Measurements from ENCODE around the gene TMEM187.

The TMEM187 gene

GRCh38 chrX:153935326-153935851 lies 37.2 kb upstream of the TMEM187 start:
- DNase-seq, result no peak

DNA sequence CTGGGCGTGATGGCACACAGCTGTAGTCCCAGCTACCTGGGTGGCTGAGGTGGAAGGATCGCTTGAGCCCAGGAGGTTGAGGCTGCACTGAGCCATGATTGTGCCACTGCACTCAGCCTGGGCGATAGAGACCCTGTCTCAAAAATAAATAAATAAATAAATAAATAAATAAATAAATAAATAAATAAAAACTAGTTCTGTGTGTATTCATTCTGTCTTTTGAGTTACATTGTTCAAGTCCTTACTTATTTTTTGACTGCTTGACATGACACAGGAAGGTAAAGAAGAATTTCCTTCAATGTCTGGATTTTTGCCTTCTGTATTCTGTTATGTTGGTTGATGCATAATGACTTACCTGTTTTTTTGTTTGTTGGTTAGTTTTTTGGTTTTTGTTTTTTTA lies 35.5 kb upstream of the TMEM187 start:
- no peak for DNase-seq

DNA sequence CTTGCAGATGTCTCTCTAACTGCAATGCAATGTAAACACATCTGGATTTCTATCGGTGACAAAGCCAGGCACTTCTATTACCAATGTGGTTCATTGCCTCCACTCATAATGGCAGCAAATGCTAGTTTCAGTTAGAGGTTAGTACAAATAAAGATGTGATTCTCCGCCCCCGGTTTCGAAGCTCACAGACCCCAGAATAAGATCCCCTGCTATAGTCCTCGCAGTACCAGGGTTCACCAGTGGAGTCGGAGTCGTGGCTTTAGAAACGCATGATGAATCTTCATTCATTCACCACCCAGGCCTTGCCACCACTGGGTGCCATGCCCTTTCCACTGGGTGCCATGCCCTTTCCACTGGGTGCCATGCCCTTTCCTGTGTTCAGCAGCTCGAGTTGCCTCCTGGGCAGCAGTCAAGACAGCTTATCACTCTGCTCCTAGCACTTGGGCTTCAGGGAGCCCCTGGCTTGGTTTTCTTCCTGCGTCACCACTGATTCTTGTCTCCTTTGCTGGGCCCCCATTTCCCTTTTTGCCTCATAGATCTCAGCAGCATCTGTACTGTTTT lies 34.2 kb upstream of the TMEM187 start:
- DNase-seq, result no peak

DNA sequence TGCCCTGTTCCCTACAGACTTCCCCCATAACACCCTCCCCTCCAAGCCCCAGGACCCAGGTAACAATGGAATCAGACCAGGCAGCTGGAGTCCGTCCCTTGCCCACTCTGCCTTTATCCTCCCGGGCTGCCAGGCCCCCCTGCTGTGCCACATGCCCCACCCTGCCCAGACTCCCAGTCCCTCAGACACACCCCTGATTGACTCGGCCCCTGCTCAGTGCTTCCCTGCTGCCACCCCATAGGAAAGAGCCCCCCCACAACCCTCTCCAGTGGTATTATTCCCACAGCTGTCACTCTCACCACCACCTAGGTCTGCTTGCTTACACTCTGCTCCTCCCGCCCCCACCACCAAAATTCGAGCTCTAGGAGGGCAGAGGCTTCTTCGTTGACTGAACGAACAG lies 33.0 kb upstream of the TMEM187 start:
- no peak for DNase-seq

DNA sequence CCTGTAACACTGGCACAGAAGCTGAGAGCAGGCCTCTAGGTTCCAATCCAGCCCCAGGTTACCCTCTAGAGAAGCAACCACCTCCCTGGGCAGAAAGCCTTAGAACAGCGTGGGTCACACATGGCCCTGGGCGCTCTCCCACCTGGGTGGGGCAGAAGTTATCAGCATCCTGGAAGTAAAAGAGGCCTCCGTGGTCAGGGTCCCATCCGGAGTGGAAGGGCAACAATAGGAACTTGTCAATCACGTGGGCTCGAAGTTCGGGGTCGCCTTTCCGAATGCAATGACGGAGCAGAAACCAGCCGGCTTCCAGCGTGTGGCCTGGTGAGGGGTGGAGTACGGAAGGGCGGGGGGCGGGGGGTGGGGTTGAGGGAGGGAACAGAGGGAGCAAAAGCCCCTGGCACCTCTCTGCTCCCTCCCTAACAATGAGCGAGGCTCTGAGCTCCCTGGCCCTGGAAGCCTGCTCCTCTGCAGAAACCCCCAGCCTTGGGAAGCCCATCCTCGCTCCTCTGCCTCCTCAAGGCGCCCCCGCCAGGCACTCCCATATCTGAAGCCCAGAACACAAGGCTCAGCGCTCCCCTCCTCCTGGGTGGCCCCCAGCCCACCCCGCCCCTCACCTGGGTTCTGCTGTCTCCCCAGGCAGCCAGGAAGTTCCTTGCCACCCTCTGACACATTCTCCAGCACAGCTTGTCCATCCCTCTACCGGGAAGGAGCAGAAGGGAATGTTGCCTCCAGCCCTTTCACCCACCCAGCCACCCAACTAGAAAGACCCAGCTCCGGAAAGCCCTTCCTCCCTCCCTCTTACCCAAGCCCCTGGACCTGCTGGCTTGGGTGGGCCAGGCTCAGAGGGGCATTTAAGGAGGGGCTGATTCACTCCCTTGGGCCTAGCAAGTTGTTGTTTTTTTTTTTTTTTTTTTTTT lies 31.0 kb upstream of the TMEM187 start:
- DNase-seq, result no peak

GRCh38 chrX:153944140-153944799 lies 28.3 kb upstream of the TMEM187 start, which contains the start of gene RENBP:
Gene RENBP, minus strand, starts transcription at chrX:153944643. Its CDS starts 33 bp downstream, at chrX:153944610.
- peak in 9 of 14 donors; percentile 14 to 57 (median 26) for DNase-seq

- no peak for DNase-seq
Observed at GRCh38 chrX:153944800-153945150, 27.8 kb upstream of the TMEM187 start.

GRCh38 chrX:153945956-153946943 lies 26.3 kb upstream of the TMEM187 start:
- no peak for DNase-seq

DNA sequence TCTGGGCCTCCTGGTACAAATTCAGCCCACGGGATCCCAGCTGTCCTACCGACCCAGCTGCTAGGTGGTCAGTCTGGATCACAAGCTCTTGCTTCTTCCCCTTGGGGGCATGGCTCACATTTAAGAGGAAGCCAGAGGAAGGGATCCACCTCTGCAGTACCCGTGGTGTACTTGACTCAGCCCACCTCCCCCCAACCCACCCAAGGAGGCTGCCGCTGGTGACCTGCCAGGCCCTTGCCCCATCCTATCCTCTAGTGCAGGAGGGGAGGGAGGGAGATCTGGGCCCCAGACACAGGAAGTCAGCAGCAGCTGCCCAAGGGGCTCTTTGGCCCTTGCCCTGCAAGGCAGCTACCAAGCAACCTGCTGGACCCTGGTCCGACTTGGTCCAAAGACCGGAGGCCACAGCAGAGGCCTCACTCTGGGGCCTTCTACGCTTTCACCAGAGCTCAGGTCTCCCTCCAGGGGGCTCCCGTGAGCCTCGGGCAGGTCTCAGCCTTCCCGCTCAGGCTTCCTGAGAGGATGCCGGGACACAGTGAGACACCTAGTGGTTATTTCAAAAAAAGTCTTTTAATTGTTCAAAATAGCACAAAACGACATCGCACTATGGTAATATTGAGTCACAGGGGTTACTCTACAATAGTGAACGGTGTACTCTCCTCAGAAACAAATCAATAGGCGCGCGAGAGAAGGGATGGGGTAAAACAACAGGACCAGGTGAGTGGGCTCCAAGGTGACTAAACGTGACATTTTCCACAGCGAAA lies 25.4 kb upstream of the TMEM187 start:
- DNase-seq, result peak in 6 of 14 donors; percentile 13 to 48 (median 32)

DNA sequence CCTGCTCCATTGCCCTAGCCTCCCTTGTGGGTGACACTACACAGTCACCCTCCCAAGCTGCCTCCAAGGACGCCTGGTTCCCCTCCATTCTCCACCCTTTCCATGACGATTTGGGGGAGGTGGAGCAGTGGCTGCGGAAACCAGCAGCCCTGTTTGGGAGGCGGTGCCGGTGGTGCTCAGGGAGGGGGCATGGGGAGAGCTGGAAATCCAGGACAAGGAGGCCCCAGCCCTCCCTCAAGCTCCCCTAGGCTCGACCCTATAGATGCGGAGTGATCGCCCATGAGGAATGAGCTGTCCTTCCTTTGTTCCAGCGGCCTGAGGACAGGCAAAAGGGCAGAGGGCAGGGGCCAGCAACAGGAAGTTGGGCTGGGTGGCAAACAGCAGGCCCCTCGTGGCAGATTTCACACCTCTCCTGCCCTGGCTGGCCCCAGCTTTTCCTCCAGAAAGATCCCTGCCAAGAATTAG lies 24.5 kb upstream of the TMEM187 start:
- no peak for DNase-seq

DNA sequence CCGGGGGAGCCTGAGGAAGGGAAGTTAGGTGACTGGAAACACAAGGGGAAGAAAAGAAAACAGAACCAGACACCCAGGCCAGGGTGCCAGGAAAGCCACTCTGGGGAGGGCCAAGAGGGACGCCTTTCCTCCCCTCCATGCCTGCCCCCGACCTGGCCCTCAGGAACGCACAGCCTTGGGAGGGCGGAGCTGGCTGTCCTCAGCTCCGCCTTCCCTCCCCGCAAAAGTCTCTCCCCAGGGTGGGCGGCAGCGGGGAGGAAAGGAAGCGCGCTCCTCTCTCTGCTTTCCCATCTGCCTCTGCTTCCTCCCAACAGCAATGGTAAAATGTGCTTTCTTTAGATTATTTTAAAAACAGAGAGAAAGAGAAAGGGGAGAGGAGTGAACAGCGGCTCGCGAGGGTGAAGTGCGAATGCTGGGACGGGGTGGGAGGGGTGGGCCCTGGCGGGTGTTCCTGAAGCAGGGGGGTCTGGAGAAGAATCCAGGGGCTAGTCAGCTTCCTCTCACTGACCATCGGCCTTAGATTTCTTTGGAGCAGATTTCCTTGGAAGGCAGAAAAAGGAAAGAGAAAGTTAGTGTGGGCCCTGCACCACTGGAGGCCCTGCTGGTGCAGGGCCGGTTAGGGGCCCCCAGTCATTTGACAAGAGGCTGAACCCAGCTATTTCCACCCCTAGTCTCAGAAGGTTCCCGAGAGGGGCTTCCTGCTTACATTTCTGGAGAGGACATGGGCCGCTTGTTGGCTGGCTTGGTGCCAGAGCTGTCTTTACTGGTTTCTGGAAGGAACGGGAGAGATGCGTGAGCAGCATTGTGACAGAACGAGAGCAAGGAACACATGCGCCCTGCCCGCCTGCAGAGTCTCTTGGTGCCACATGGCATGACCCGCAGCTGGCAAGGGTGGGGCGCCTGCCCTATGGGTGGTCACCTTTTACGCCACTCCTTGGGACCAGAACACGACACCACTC lies 23.4 kb upstream of the TMEM187 start:
- peak in 1 of 14 donors; percentile 8 for DNase-seq

- no peak for DNase-seq
Observed at GRCh38 chrX:153950127-153950526, 22.4 kb upstream of the TMEM187 start.

GRCh38 chrX:153951683-153952372 lies 20.7 kb upstream of the TMEM187 start:
- DNase-seq, result no peak

GRCh38 chrX:153952373-153953026 lies 20.1 kb upstream of the TMEM187 start:
- no peak for DNase-seq

GRCh38 chrX:153953342-153953830 lies 19.2 kb upstream of the TMEM187 start:
- peak in 10 of 14 donors; percentile 24 to 61 (median 40) for DNase-seq

- no peak for DNase-seq
Observed at GRCh38 chrX:153953892-153954557, 18.5 kb upstream of the TMEM187 start.

GRCh38 chrX:153954558-153955227 lies 17.9 kb upstream of the TMEM187 start:
- DNase-seq, result no peak
